ENCODE results near the gene OR2K2. TPM values are rescaled to one million over a fixed set of nuclear protein-coding genes. Genes with fewer than 3 reads are reported as not detected.

OR2K2 gene
- not detected for total RNA-seq

GRCh38 chr9:111330124-111330523, at the start of gene OR2K2:
TSS of gene OR2K2 (minus strand) at chr9:111330224. CDS start at chr9:111328433, 1,791 bp downstream.

Other genes starting within 250 kb of the OR2K2 start
- gene ECPAS, start 154.2 kb upstream of the OR2K2 start, total RNA-seq = 10 to 100 TPM; 61.6 to 62.7 TPM
- gene ZNF483, start 195.0 kb upstream of the OR2K2 start, total RNA-seq = 1 to 10 TPM; 2.8 to 3.2 TPM